Activated CD8-positive, alpha-beta memory T cell treated with anti-CD3 and anti-CD28 coated beads for 4 hours (primary cell): ENCODE results near the gene TRIM22.

Source experiments
- DNase-seq, 2 donors: peaks; one replicate each; pipeline ENCODE4 v3.0.0-alpha.2; 2020; ENCODE audit warnings: low read depth in 2 of 2

The TRIM22 gene

DNA sequence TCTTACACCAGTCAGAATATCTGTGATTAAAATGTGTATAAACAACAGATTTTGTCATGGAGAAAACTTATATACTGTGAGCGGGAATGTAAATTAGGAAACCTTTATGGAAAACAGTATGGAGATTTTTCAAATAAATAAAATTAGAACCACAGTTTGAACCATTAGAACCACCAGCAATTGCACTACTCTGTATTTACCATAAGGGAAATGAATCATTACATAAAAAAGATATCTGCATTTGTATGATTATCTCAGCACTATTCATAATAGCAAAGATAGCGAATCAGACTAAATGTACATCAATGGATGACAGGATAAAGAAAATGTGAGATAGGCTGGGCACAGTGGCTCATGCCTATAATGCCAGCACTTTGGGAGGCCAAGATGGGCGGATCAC, 57.0 kb downstream of the TRIM22 start:
- DNase-seq, result no peak

DNA sequence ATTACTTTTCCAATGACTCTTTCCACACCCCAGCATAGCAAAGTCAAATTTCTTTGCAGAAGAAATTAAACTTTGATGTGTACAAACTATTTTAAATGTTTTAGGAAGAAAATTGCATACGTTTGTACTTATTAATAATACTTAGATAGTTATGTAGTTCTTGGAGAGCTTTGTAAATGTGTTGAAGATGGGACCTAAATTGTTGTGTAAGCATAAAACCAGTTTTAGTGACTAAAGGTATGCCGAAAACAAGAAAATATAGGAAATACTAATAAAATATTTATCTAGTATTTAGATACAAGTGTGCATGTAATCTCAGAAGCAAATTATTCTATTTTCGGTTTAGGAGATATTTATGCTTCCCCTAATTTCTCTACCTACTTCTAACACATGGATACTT, 60.2 kb downstream of the TRIM22 start:
- DNase-seq, result no peak

DNA sequence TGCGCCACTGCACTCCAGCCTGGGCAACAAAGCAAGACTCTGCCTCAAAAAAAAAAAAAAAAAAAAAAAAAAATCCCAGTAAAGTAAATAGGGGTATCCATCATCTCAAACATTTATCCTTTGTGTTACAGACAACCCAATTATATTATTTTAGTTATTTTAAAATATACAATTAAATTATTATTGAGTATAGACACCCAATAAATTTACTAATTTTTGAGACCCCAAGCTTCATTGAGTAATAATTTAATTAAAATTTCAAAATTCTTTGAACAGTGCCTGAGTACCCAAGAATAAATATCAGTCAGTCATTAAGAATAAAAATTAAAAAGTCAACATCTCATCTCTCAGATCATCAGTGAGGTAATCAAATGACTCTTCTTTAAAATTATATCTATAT, 64.4 kb downstream of the TRIM22 start, which contains the start of gene OR52N4:
TSS of gene OR52N4 (plus strand) at position 301 of the 400 bp plus-strand sequence. CDS start 498 bp downstream, outside the sequence.
- DNase-seq, result no peak
